ENCODE results near the gene RAPGEFL1. TPM values are rescaled to one million over a fixed set of nuclear protein-coding genes. Genes with fewer than 3 reads are reported as not detected.
"Not testable (repeated sequence)": the region's sequence is repeated elsewhere in the genome, so short reads cannot be mapped to it uniquely, and the experiment has no call there.

Gene RAPGEFL1
- total and polyA plus RNA-seq, 2 donors (not counting 3 experiments of a cell fraction or from before 2014, with no cell fraction given), result 8.6 to 11.8 TPM

- H3K9ac ChIP-seq (replicated peaks; ENCODE audit: extremely low read depth, insufficient read depth, low read length); intact Hi-C loops (cut with micrococcal nuclease); H3K9me1 ChIP-seq (replicated peaks; ENCODE audit: control insufficient read depth, extremely low read depth, insufficient read depth, low read length); DNase-seq (ENCODE audit: low read depth, low spot score); H3K9me3 ChIP-seq (replicated peaks; ENCODE audit: control insufficient read depth, insufficient read depth, low read length); H3K27me3 ChIP-seq (ENCODE audit: control insufficient read depth in 2 of 2, insufficient read depth in 2 of 2, low read length in 2 of 2); H3K4me2 ChIP-seq (ENCODE audit: insufficient read depth, low read length); H3K36me3 ChIP-seq (ENCODE audit: control insufficient read depth in 2 of 2, extremely low read depth in 1 of 2, insufficient read depth in 2 of 2, low read length in 2 of 2); FAIRE-seq; H3K4me1 ChIP-seq (ENCODE audit: control insufficient read depth, extremely low read depth, insufficient read depth, low read length); H3K4me3 ChIP-seq (replicated peaks in 1 of 3; ENCODE audit: insufficient read depth in 1 of 3, low read depth in 1 of 3, low read length in 3 of 3); BruUV-seq (replicated peaks); H4K20me1 ChIP-seq (replicated peaks; ENCODE audit: control insufficient read depth, extremely low read depth, insufficient read depth, low read length); POLR2A ChIA-PET; H2AFZ ChIP-seq (ENCODE audit: low read depth, low read length); H3K27ac ChIP-seq (ENCODE audit: insufficient read depth, low read depth, low read length); H3K79me2 ChIP-seq (ENCODE audit: control insufficient read depth, insufficient read depth, low read length); dilution Hi-C loops (cut with MboI; ENCODE audit: extremely low pct_ligation_motif_present, low sequenced_read_pairs): not testable (repeated sequence)
- CTCF ChIA-PET, result interaction anchor here (1.5 to 5.9 kb wide), 3 partner anchors 18 to 93 kb away, joined by 3 to 128 read pairs (median 13); partner anchors contain the start of genes CDC6 and WIPF2
These were observed 20.7 kb downstream of the RAPGEFL1 start for GRCh38 chr17:40197965-40198456.

- ChIA-PET CTCF (interaction anchor here (1.0 to 5.9 kb wide), 7 partner anchors 7 to 219 kb away, joined by 3 to 128 read pairs (median 4); partner anchors contain the start of genes CDC6, TOP2A and WIPF2), POLR2A (no interaction called here)
- no peaks in the 10 kb centered on the region for H3K9me3 ChIP-seq (replicated peaks; ENCODE audit: control insufficient read depth, insufficient read depth, low read length)
- no peak overlapping the region for H3K9ac ChIP-seq (replicated peaks; ENCODE audit: extremely low read depth, insufficient read depth, low read length)
- no peak for TF ChIP-seq JUN (IDR thresholded peaks at IDR 0.05; ENCODE audit: borderline replicate concordance, insufficient read depth, insufficient read length, low read depth)
- TF ChIP-seq MAX (IDR thresholded peaks at IDR 0.05; ENCODE audit: insufficient read depth, insufficient read length), result no peak
- TF ChIP-seq POLR2AphosphoS5 (IDR thresholded peaks at IDR 0.05; ENCODE audit: insufficient read depth, low read depth, low read length), result no peak
- no peak for TF ChIP-seq FOS (IDR thresholded peaks at IDR 0.05; ENCODE audit: borderline replicate concordance, insufficient read depth, low read length)
- TF ChIP-seq CTCF (IDR thresholded peaks at IDR 0.05; ENCODE audit: extremely low read depth in 1 of 2, insufficient read depth in 1 of 2, low read depth in 1 of 2, low read length in 2 of 2), result no peak
- TF ChIP-seq GATA2 (IDR thresholded peaks at IDR 0.05; ENCODE audit: insufficient read depth, insufficient read length, low read depth, low read length), result no peak
- no peak for TF ChIP-seq MYC (IDR thresholded peaks at IDR 0.05; ENCODE audit: low read depth, low read length)
- TF ChIP-seq EZH2 (IDR thresholded peaks at IDR 0.05; ENCODE audit: borderline replicate concordance, low read depth, low read length, severe bottlenecking), result no peak
- no peak for TF ChIP-seq POLR2A (IDR thresholded peaks at IDR 0.05; ENCODE audit: low read depth, low read length)
- H3K9me1 ChIP-seq (replicated peaks; ENCODE audit: control insufficient read depth, extremely low read depth, insufficient read depth, low read length), result no peaks in the 10 kb centered on the region
- H4K20me1 ChIP-seq (replicated peaks; ENCODE audit: control insufficient read depth, extremely low read depth, insufficient read depth, low read length), result no peaks in the 10 kb centered on the region
- peaks cover 0 to 2% of the 10 kb centered on the region in 2 experiments for H3K27me3 ChIP-seq (ENCODE audit: control insufficient read depth in 2 of 2, insufficient read depth in 2 of 2, low read length in 2 of 2)
- dilution Hi-C loops (cut with MboI; ENCODE audit: extremely low pct_ligation_motif_present, low sequenced_read_pairs) (no loop called here), intact Hi-C loops (cut with micrococcal nuclease) (no loop called here)
- no peaks in the 10 kb centered on the region for H3K79me2 ChIP-seq (ENCODE audit: control insufficient read depth, insufficient read depth, low read length)
- no peak overlapping the region for H3K27ac ChIP-seq (ENCODE audit: insufficient read depth, low read depth, low read length)
- DNase-seq (ENCODE audit: low read depth, low spot score) (no peak), FAIRE-seq (no peak)
- no peaks in the 10 kb centered on the region for H3K36me3 ChIP-seq (ENCODE audit: control insufficient read depth in 2 of 2, extremely low read depth in 1 of 2, insufficient read depth in 2 of 2, low read length in 2 of 2)
- H3K4me1 ChIP-seq (ENCODE audit: control insufficient read depth, extremely low read depth, insufficient read depth, low read length), result peaks cover 10% of the 10 kb centered on the region
- no peak overlapping the region for H3K4me2 ChIP-seq (ENCODE audit: insufficient read depth, low read length)
- no peak overlapping the region for H2AFZ ChIP-seq (ENCODE audit: low read depth, low read length)
- H3K4me3 ChIP-seq (replicated peaks in 1 of 3; ENCODE audit: insufficient read depth in 1 of 3, low read depth in 1 of 3, low read length in 3 of 3), result no peak overlapping the region
- BruUV-seq (replicated peaks), result no TSS peak
These were observed 21.3 kb downstream of the RAPGEFL1 start for GRCh38 chr17:40198576-40198975.

All from endothelial cell of umbilical vein (primary cell).